ENCODE data around the gene KNL1. TPM values are rescaled to one million over a fixed set of nuclear protein-coding genes. Genes with fewer than 3 reads are reported as not detected.

The KNL1 gene
- total RNA-seq, 1 experiment from 2014 or later, result 27.5 TPM

- H3F3A ChIP-seq (ENCODE audit: insufficient read depth, low read depth), result peaks cover 9% of the 10 kb centered on the region; the same call in 1 of the 2 replicates
- no peaks in the 10 kb centered on the region for H3K27me3 ChIP-seq (ENCODE audit: insufficient read depth, low read depth)
- H4K20me1 ChIP-seq (ENCODE audit: insufficient read depth), result no peaks in the 10 kb centered on the region
- TF ChIP-seq EZH2 (IDR thresholded peaks at IDR 0.05; ENCODE audit: low read depth) (no peak), CTCF (conservative IDR thresholded peaks at IDR 0.05) (no peak)
- H3K79me2 ChIP-seq (ENCODE audit: low read depth), result no peaks in the 10 kb centered on the region
- ChIA-PET POLR2A (ENCODE audit: unreplicated experiment) (interaction anchor here (0.7 kb wide), 1 partner anchor 85 kb away, joined by 4 read pairs; no protein-coding TSS in a partner anchor), CTCF (interaction anchor here (0.6 kb wide), 1 partner anchor 74 kb away, joined by 3 read pairs; no protein-coding TSS in a partner anchor)
- no peak for DNase-seq
- no TSS peak for BruUV-seq (replicated peaks)
- H3K4me3 ChIP-seq, result no peak overlapping the region
- no peaks in the 10 kb centered on the region for H3K9me3 ChIP-seq (ENCODE audit: insufficient read depth, low read depth)
- H3K4me2 ChIP-seq, result no peak overlapping the region
- peaks cover 9% of the 10 kb centered on the region for H3K4me1 ChIP-seq (replicated peaks; ENCODE audit: insufficient read depth)
- no peak overlapping the region for H3K27ac ChIP-seq
- no peak overlapping the region for H2AFZ ChIP-seq
- intact Hi-C loops (cut with micrococcal nuclease; ENCODE audit: unreplicated experiment), result no loop called here
- no peaks in the 10 kb centered on the region for H3K9me2 ChIP-seq (ENCODE audit: insufficient read depth)
- H3K36me3 ChIP-seq (ENCODE audit: low read depth), result no peaks in the 10 kb centered on the region
These were observed 90.3 kb downstream of the KNL1 start for GRCh38 chr15:40684381-40684780.

GRCh38 chr15:40685376-40685775, 91.3 kb downstream of the KNL1 start:
- Histone ChIP-seq H3K9me3 (ENCODE audit: insufficient read depth, low read depth) (no peaks in the 10 kb centered on the region), H3K4me2 (no peak overlapping the region), H3K9me2 (ENCODE audit: insufficient read depth) (no peaks in the 10 kb centered on the region), H3F3A (ENCODE audit: insufficient read depth, low read depth) (peaks cover 15% of the 10 kb centered on the region), H4K20me1 (ENCODE audit: insufficient read depth) (no peaks in the 10 kb centered on the region), H3K36me3 (ENCODE audit: low read depth) (no peaks in the 10 kb centered on the region), H3K4me1 (replicated peaks; ENCODE audit: insufficient read depth) (peaks cover 17% of the 10 kb centered on the region), H3K4me3 (no peak overlapping the region), H3K27ac (no peak overlapping the region), H2AFZ (no peak overlapping the region), H3K79me2 (ENCODE audit: low read depth) (no peaks in the 10 kb centered on the region), H3K27me3 (ENCODE audit: insufficient read depth, low read depth) (no peaks in the 10 kb centered on the region)
- ChIA-PET CTCF (no interaction called here), POLR2A (ENCODE audit: unreplicated experiment) (no interaction called here)
- intact Hi-C loops (cut with micrococcal nuclease; ENCODE audit: unreplicated experiment), result no loop called here
- TF ChIP-seq EZH2 (IDR thresholded peaks at IDR 0.05; ENCODE audit: low read depth) (no peak), CTCF (conservative IDR thresholded peaks at IDR 0.05) (no peak)
- no TSS peak for BruUV-seq (replicated peaks)
- DNase-seq, result no peak

DNA sequence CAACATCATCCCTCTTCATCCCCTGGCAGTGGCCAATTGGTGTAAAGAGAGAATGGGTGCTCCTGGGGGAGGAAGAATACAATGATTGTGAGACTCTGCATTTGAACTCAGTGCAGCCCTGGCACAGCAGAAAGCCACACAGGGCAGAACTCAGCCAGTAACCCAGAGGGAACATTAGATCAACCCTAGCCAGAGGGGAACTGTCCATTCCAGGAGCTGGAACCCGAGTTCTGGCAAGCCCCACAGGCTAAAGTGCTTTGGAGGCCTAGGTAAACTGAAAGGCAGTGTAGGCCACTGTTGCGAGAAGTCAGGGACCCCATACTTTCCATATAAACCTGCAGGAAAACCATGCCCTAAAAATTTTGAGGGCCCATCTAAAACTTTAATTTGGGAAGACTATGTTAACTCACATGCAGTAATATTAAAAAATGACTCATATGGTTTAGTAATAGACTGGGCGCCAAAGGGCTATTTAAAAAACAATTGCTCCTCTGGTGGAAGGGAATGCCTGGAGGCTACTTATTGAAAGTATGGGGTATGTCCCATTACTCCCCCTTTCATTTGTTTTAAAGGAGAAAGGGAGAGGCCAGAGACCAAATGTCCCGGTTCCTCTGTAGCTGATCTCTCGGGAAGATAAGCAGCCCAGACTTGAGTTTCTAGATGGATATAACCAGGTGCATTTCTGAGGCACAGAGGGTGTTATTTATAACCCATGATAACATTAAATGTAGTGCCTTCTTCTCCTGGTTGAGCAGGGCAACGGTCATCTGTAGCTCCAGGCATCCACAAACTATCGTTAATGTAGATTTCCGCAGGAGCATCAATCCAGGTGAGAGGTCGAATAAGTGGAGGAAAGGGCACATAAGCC, 95.1 kb downstream of the KNL1 start:
- no TSS peak for BruUV-seq (replicated peaks)
- POLR2A ChIA-PET (ENCODE audit: unreplicated experiment), result no interaction called here
- Histone ChIP-seq H3K27ac (peak overlapping the region; percentile 23; the same call in 1 of the 2 replicates), H3K9me2 (ENCODE audit: insufficient read depth) (no peaks in the 10 kb centered on the region), H3K4me3 (no peak overlapping the region), H4K20me1 (ENCODE audit: insufficient read depth) (no peaks in the 10 kb centered on the region), H3K36me3 (ENCODE audit: low read depth) (no peaks in the 10 kb centered on the region), H3F3A (ENCODE audit: insufficient read depth, low read depth) (peaks cover 15% of the 10 kb centered on the region), H3K79me2 (ENCODE audit: low read depth) (no peaks in the 10 kb centered on the region), H3K27me3 (ENCODE audit: insufficient read depth, low read depth) (no peaks in the 10 kb centered on the region), H2AFZ (no peak overlapping the region), H3K4me1 (replicated peaks; ENCODE audit: insufficient read depth) (peaks cover 26% of the 10 kb centered on the region), H3K4me2 (peak overlapping the region; percentile 35), H3K9me3 (ENCODE audit: insufficient read depth, low read depth) (no peaks in the 10 kb centered on the region)
- intact Hi-C loops (cut with micrococcal nuclease; ENCODE audit: unreplicated experiment), result no loop called here
- no peak for TF ChIP-seq EZH2 (IDR thresholded peaks at IDR 0.05; ENCODE audit: low read depth)
- TF ChIP-seq CTCF (conservative IDR thresholded peaks at IDR 0.05), result no peak
- CTCF ChIA-PET, result interaction anchor here (0.6 kb wide), 1 partner anchor 247 kb away, joined by 5 read pairs; no protein-coding TSS in a partner anchor
- peak in 1 of 2 experiments; percentile 36 for DNase-seq

All from PC-9 (cell line).